Spleen (tissue), 11 donors: ENCODE data around the gene OPHN1. TPM values are rescaled to one million over a fixed set of nuclear protein-coding genes. Genes with fewer than 3 reads are reported as not detected.

Source experiments
- DNase-seq: peaks from one replicate; pipeline ENCODE4 v3.0.0-alpha.2; 2020
- H3K27ac ChIP-seq, 8 donors: fragments of 200-600 bp; sonication (generic) in 7 of 8; 1 replicate in 4 of 8; 2 replicates in 4 of 8; pipeline versions ENCODE4 v1.5.0 to v1.8.0; 2016 to 2021; ENCODE audit warnings: inconsistent platforms in 4 of 8, mild to moderate bottlenecking in 4 of 8, moderate library complexity in 1 of 8
- H3K27me3 ChIP-seq, 7 donors: fragments of 200-600 bp; sonication (generic) in 6 of 7; replicated peaks in 1 of 7; 1 replicate in 4 of 7; 2 replicates in 3 of 7; pipeline versions ENCODE4 v1.5.0 to v1.8.0; 2016 to 2021; ENCODE audit warnings: inconsistent platforms in 3 of 7, mild to moderate bottlenecking in 1 of 7
- H3K36me3 ChIP-seq, 6 donors: fragments of 200-600 bp; sonication (generic) in 5 of 6; 1 replicate in 4 of 6; 2 replicates in 2 of 6; pipeline versions ENCODE4 v1.5.0 to v1.8.0; 2016 to 2021; ENCODE audit warnings: inconsistent platforms in 2 of 6
- H3K4me1 ChIP-seq, 6 donors: fragments of 200-600 bp; sonication (generic) in 5 of 6; 1 replicate in 3 of 6; 2 replicates in 3 of 6; pipeline versions ENCODE4 v1.5.0 to v1.8.0; 2016 to 2021; ENCODE audit warnings: inconsistent platforms in 3 of 6
- H3K4me3 ChIP-seq, 8 donors: fragments of 200-600 bp; sonication (generic) in 7 of 8; 1 replicate in 4 of 8; 2 replicates in 4 of 8; pipeline versions ENCODE4 v1.5.0 to v1.8.0; 2016 to 2021; ENCODE audit warnings: inconsistent platforms in 4 of 8, mild to moderate bottlenecking in 4 of 8, moderate library complexity in 2 of 8
- H3K9me3 ChIP-seq, 8 donors: fragments of 200-600 bp; sonication (generic) in 7 of 8; 1 replicate in 4 of 8; 2 replicates in 4 of 8; pipeline versions ENCODE4 v1.5.0 to v1.8.0; 2016 to 2021; ENCODE audit warnings: inconsistent platforms in 4 of 8
- POLR2A ChIP-seq, 3 donors: fragments of 450-650 bp; IDR thresholded peaks; one replicate each; pipeline ENCODE4 v1.5.1; 2017; ENCODE audit warnings: antibody characterized with exemption in 3 of 3, mild to moderate bottlenecking in 1 of 3
- POLR2AphosphoS5 ChIP-seq, 3 donors: sonication (generic); formaldehyde crosslinking; IDR thresholded peaks; one replicate each; pipeline ENCODE4 v1.5.1; 2017; ENCODE audit warnings: antibody characterized with exemption in 3 of 3
- WGBS, 5 donors: extraction: QIAGEN DNeasy Blood & Tissue Kit in 3 of 5; methylation state at CpG; one replicate each; pipeline versions ENCODE4 v1.1.5 to v1.1.7; 2013 to 2018; 5-methylcytosine and 5-hydroxymethylcytosine counted together
- intact Hi-C: fragments of 100-400 bp; cut with DNase I; formaldehyde crosslinking; loops from one replicate; pipeline ENCODE4 v1.15.0; 2023; ENCODE audit warnings: low total_unique reads
- polyA plus RNA-seq, 3 donors: library from polyadenylated mRNA; stranded (reverse); fragments of 200-250 nt; gene quantifications; one replicate each; pipeline ENCODE4 v1.2.1, GENCODE V29; 2013
- total RNA-seq, 7 donors: library from RNA; depleted of rRNA in 3 of 7; stranded (reverse); fragments of >200 nt in 3 of 7; fragmentation: NEBNext Ultra II Directional in 4 of 7; extraction: Animal tissue kit (Norgen Biotek cat#: 25700) in 4 of 7; gene quantifications; one replicate each; pipeline versions ENCODE4 v1.1.0 to v1.2.1, GENCODE V29; 2016 to 2021
- TF ChIP-seq, protein P1 (sequence below), 11 experiments: fragments of 200-600 bp in 7 of 11; fragments of 450-650 bp in 4 of 11; sonication (generic) in 4 of 11; IDR thresholded peaks in 8 of 11; conservative IDR thresholded peaks in 3 of 11; 1 replicate in 7 of 11; 2 replicates in 4 of 11; pipeline versions ENCODE4 v1.4.0 to v1.8.0; 2016 to 2021; ENCODE audit warnings: antibody characterized with exemption in 11 of 11, inconsistent platforms in 4 of 11, mild to moderate bottlenecking in 1 of 11
- donor health status: healthy with polysubstance abuse.
- donor health status: DM: no; HTN: no; CAD: no; lungs with moderate emphysema.
- donor health status: DM: no; HTN: no; CAD: no.
- donor health status: Bipolar disorder and iron deficiency.
- donor health status: healthy.
- donor health status: DM: no; HTN: no; CAD: no.
- donor health status: DM: yes; HTN: yes; CAD: no.

The OPHN1 gene
- total and polyA plus RNA-seq, 10 donors, result 0.20 to 4.6 (median 3.1) TPM

DNA sequence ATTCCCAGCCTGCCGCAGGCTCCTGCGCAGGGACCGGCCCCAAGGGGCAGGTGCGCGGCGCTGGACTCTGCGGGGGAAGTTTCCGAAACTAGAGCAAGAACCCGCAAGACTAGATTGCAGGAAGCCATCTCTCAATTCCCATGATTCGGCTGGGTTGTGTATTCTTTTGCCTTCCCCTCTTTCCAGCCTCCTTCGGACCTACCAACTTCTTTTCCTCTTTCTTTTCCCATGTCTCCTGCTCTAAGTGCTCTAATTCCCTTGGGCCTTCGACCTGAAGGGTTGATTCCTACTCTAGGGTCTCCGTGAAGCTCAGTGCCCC, 645 bp upstream of the OPHN1 start:
- H3K9me3 ChIP-seq, result no peaks in the 10 kb centered on the region
- H3K4me1 ChIP-seq, result peaks cover 0 to 14% (median 0%) of the 10 kb centered on the region in 6 donors
- H3K36me3 ChIP-seq, result no peaks in the 10 kb centered on the region
- peak overlapping the region in 7 of 8 donors; percentile 44 to 76 (median 63) for H3K27ac ChIP-seq
- peak overlapping the region; percentile 32 to 74 (median 45) for H3K4me3 ChIP-seq
- WGBS, 5 donors, result 2 to 42% (median 8%) methylated on average over 8 to 13 of the region's 13 CpGs
- intact Hi-C loops, result no loop called here
- TF ChIP-seq, protein P1, sequence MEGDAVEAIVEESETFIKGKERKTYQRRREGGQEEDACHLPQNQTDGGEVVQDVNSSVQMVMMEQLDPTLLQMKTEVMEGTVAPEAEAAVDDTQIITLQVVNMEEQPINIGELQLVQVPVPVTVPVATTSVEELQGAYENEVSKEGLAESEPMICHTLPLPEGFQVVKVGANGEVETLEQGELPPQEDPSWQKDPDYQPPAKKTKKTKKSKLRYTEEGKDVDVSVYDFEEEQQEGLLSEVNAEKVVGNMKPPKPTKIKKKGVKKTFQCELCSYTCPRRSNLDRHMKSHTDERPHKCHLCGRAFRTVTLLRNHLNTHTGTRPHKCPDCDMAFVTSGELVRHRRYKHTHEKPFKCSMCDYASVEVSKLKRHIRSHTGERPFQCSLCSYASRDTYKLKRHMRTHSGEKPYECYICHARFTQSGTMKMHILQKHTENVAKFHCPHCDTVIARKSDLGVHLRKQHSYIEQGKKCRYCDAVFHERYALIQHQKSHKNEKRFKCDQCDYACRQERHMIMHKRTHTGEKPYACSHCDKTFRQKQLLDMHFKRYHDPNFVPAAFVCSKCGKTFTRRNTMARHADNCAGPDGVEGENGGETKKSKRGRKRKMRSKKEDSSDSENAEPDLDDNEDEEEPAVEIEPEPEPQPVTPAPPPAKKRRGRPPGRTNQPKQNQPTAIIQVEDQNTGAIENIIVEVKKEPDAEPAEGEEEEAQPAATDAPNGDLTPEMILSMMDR (IDR thresholded peaks at IDR 0.05 in 8 of 11, conservative IDR thresholded peaks at IDR 0.05 in 3 of 11), result no peak
- TF ChIP-seq POLR2A (IDR thresholded peaks at IDR 0.05) (no peak), POLR2AphosphoS5 (IDR thresholded peaks at IDR 0.05) (peak in 2 of 3 donors; percentile 1 to 17)
- H3K27me3 ChIP-seq, result peaks cover 0 to 46% (median 8%) of the 10 kb centered on the region in 7 donors
- DNase-seq, result no peak

GRCh38 chrX:68432648-68433047, 647 bp downstream of the OPHN1 start:
- Histone ChIP-seq H3K36me3 (no peaks in the 10 kb centered on the region), H3K27ac (peak overlapping the region in 4 of 8 donors; percentile 63 to 76 (median 68)), H3K9me3 (no peaks in the 10 kb centered on the region), H3K4me1 (peaks cover 0 to 14% (median 0%) of the 10 kb centered on the region in 6 donors), H3K27me3 (peaks cover 0 to 46% (median 8%) of the 10 kb centered on the region in 7 donors), H3K4me3 (peak overlapping the region; percentile 32 to 74 (median 45))
- no peak for DNase-seq
- WGBS, 5 donors, result 29 to 49% (median 30%) methylated on average over 12 of the region's 12 CpGs
- TF ChIP-seq, protein P1 (IDR thresholded peaks at IDR 0.05 in 8 of 11, conservative IDR thresholded peaks at IDR 0.05 in 3 of 11), result no peak
- TF ChIP-seq POLR2A (IDR thresholded peaks at IDR 0.05) (no peak), POLR2AphosphoS5 (IDR thresholded peaks at IDR 0.05) (no peak)
- intact Hi-C loops, result no loop called here

DNA sequence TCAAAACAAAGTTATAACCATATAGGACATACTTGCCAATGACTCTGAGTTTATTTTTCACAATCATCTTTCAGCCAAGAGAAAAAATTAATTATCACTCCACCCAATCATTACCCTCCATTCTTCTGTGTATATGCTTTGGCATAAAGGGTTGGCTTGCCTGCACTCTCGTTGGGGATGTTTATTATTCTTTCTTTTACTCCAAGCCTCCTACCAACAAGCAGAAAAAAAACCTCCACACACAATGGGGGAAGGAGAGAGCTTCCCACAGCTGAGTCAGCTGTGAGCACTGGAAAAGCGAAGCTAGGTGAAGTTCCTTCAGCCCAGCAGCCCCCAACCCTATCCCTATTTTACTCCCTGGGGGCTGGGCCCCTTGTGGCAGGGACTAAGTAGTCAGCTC, 1.5 kb downstream of the OPHN1 start:
- 47 to 86% (median 82%) methylated on average over 2 of the region's 2 CpGs for WGBS, 5 donors
- intact Hi-C loops, result no loop called here
- Histone ChIP-seq H3K36me3 (no peaks in the 10 kb centered on the region), H3K27me3 (peaks cover 0 to 43% (median 8%) of the 10 kb centered on the region in 7 donors), H3K9me3 (no peaks in the 10 kb centered on the region), H3K4me1 (peaks cover 0 to 14% (median 0%) of the 10 kb centered on the region in 6 donors), H3K4me3 (no peak overlapping the region), H3K27ac (no peak overlapping the region)
- DNase-seq, result no peak
- TF ChIP-seq POLR2A (IDR thresholded peaks at IDR 0.05), result no peak
- TF ChIP-seq POLR2AphosphoS5 (IDR thresholded peaks at IDR 0.05), result no peak
- TF ChIP-seq, protein P1 (IDR thresholded peaks at IDR 0.05 in 8 of 11, conservative IDR thresholded peaks at IDR 0.05 in 3 of 11), result no peak

DNA sequence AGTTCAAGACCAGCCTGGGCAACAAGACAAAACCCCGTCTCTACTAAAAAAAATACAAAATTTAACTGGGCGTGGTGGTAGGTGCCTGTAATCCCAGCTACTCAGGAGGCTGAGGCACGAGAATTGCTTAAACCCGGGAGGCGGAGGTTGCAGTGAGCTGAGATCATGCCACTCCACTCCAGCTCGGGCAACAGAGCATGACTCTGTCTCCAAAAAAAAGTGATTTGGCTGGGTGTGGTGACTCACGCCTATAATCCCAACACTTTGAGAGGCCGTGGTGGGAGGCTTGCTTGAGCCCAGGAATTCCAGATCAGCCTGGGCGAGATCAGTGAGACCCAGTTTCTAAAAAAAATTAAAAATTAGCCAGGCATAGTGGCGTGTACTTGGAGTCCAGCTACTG, 4.1 kb downstream of the OPHN1 start:
- peaks cover 0 to 14% (median 0%) of the 10 kb centered on the region in 6 donors for H3K4me1 ChIP-seq
- WGBS, 5 donors, result 82 to 94% (median 89%) methylated on average over 10 of the region's 10 CpGs
- H3K4me3 ChIP-seq, result no peak overlapping the region
- TF ChIP-seq POLR2A (IDR thresholded peaks at IDR 0.05) (no peak), POLR2AphosphoS5 (IDR thresholded peaks at IDR 0.05) (no peak)
- TF ChIP-seq, protein P1 (IDR thresholded peaks at IDR 0.05 in 8 of 11, conservative IDR thresholded peaks at IDR 0.05 in 3 of 11), result no peak
- no peaks in the 10 kb centered on the region for H3K36me3 ChIP-seq
- H3K9me3 ChIP-seq, result no peaks in the 10 kb centered on the region
- intact Hi-C loops, result no loop called here
- H3K27ac ChIP-seq, result no peak overlapping the region
- no peak for DNase-seq
- H3K27me3 ChIP-seq, result peaks cover 0 to 29% (median 8%) of the 10 kb centered on the region in 7 donors
